NCI-H1417 (cell line): ENCODE data around the gene TOX4.
"Not testable (repeated sequence)": the region's sequence is repeated elsewhere in the genome, so short reads cannot be mapped to it uniquely, and the experiment has no call there.

Experiments used
- DNase-seq, 3 experiments: peaks; one replicate each; lab custom pipeline; 2025; lab: John Stamatoyannopoulos, UW

Gene TOX4

GRCh38 chr14:21535545-21536417, 58.8 kb downstream of the TOX4 start:
- no peak for DNase-seq

- DNase-seq, result peak in 2 of 3 experiments; percentile 28 to 56
These were observed 59.6 kb downstream of the TOX4 start for GRCh38 chr14:21536418-21537089.

DNA sequence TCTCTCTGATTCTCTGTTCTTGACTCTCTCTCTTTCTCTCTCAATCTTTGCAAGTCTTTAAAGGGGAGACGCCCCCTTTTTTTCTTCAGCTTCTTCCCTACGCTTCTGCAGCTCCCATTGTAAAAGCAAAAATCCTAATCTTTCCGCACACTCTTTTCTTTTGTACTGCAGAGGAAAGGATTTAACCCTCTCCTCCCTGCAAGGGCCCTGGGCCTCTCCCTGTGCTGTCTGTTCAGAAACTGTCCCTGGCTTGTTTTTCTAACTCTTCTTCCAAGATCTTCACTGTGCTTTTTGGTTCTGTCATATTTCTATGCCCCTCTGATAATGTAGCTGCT, 60.1 kb downstream of the TOX4 start:
- DNase-seq, result peak in 1 of 3 experiments; percentile 45

DNA sequence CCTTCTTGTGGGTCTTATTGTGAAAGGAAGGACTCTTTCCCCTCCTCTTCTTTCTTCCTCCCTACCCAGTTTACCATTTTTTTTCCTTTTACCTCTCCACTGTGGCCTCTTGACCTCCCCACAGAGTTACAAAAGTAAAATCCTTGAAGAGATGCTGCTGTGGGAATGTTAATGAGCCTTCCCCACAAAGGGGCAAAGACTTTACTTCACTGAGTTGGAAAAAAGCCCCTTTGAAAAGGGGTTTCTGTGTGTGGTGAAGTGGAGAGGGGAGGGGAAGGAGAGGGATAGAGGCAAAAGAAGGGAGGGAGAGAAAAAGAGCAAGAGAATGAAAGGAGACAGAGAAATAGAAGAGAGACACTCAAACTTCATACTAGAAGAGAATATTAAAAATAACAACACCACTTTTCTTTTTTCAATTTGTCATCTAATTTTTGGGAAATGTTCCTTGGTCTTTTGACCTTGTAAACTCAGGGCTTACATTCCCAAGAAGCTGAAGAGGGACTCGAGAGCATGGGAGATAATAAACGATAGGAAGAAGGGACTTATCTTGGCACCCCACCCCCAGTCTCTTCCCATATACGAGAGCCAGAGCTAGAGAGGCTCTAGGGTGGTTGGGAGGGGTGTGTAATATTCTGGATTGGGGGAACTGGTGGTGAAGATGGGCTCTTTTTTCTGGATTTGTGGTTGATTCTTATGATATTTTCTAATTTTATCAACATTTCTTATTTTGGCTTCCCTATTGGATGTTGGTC, 62.4 kb downstream of the TOX4 start:
- DNase-seq, result no peak

DNA sequence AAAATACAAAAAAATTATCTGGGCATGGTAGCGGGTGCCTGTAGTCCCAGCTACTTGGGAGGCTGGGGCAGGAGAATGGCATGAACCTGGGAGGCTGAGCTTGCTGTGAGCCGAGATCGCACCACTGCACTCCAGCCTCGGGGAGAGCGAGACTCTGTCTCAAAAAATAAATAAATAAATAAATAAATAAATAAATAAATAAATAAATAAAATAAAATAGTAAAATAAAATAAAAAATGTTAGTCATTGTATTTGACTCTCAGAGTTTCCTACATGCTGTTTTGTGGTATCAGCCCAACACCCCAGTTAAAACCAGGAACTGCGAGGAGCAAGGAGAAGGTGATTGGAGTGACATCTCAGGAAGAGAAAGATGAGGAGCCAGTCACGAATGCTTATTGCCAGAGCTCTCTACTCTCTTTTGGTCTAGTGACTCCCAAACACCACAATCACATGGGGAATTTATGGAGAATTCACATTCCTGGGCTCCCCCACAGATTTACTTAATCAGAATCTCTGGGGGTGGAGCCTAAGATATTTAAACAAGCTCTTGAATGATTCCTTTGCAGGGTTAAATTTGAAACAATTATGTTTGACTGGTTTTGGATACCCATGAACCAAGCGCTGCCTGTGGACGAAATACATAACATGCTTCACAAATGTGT, 64.5 kb downstream of the TOX4 start:
- no peak for DNase-seq

DNA sequence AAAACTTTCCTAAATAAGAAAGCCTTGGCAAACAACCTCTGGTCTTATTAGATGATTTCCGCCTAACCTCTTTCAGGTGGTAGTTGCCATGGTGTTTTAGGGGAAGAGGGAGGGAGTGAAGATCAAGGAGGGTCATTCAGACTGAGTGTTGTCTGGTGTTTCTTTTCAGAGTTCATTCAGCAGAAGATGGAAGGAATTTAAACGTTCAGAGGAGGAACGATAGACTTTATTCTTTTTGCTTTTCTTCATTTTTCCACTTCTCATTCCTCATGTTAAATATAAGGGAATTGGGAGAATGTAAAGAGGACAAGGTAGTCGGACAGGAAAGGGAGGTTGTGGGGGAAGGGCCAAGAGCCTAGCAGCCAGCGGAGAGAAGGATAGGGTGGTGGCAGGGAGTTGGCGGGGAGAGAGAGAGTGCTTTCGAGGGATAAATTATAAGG, 66.5 kb downstream of the TOX4 start:
- peak; percentile 43 to 75 (median 53) for DNase-seq

DNA sequence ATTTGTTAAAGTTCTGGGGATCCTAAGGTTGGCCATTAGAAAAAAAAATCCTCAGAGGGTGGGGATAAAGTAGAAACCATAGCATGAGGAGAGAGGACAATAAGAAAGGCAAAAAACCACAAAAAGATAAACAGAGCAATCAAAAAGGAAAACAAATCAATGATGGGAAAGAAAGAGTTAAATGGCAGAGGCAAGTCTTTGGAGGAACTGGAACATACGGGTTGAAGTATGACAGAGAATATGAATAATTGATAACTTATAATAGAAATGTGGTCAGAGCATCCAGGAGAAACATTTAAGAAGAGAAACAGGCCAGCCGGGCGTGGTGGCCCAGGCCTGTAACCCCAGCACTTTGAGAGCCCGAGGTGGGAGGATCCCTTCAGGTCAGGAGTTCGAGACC, 67.0 kb downstream of the TOX4 start:
- peak in 1 of 3 experiments; percentile 43 for DNase-seq

- not testable (repeated sequence) for DNase-seq
These were observed 67.6 kb downstream of the TOX4 start for GRCh38 chr14:21544588-21544987.
